Activated effector memory CD4-positive, alpha-beta T cell treated with anti-CD3 and anti-CD28 coated beads, Interleukin-2, amount 50 U/mL, for 16 hours (primary cell): ENCODE measurements around the gene RAB22A.

Experiments used
- DNase-seq: peaks from one replicate; pipeline ENCODE4 v3.0.0-alpha.2; 2020

RAB22A gene, protein sequence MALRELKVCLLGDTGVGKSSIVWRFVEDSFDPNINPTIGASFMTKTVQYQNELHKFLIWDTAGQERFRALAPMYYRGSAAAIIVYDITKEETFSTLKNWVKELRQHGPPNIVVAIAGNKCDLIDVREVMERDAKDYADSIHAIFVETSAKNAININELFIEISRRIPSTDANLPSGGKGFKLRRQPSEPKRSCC

DNA sequence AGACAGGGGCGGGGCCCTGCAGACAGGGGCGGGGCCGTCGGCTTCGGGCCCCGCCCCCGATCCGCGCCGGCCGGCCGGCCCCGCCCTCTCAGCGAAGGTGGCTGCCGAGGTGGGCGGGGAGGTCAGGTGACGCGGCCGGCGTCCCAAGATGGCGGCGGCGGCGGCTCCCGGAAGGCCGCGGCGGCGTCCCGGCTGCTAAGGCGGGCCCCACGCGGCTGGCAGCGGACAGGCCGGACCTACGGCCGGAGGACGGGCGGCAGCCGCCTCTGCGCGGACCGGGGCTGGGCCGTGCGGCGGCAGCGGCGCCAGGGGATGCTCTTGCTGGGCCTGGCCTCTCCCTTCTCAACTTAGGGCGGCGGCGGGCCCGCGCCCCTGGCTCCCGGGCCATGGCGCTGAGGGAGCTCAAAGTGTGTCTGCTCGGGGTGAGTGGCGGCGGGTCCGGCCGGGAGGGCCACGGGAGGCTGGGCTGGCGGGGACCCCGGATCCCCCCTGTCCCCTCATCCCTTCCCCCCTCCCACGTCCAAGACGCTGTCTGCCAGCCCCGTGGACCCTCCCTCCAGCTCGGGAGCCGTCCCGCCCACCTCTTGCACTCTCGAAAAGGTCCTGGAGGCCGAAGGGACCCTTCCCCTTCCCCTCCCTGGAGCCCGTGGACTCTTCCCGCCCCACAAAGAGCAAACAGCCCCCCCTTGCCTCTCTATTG lies at the start of gene RAB22A:
Gene RAB22A (plus strand): TSS at position 125 of the 700 bp plus-strand sequence. CDS start 262 bp downstream, at position 387.
- peak; percentile 95 for DNase-seq

DNA sequence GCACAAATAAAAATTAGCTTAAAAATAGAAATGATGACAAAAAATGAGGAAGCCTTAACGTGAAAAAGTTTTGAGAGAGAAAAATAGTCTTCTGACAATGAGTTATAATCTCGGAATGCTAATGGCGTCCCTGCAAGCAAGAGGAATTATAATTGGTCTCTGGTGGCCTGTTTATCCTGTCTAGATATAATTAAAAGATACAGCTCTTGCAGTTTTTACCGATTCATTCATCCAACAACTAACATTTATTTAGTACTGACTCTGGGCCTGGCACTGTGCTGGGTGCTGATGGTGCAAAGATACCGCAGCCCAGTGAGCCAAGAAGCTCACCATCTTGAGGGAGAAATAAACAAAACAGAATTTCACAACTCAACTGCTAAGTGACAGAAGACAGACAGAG lies 49.5 kb upstream of the RAB22A start:
- DNase-seq: no peak

DNA sequence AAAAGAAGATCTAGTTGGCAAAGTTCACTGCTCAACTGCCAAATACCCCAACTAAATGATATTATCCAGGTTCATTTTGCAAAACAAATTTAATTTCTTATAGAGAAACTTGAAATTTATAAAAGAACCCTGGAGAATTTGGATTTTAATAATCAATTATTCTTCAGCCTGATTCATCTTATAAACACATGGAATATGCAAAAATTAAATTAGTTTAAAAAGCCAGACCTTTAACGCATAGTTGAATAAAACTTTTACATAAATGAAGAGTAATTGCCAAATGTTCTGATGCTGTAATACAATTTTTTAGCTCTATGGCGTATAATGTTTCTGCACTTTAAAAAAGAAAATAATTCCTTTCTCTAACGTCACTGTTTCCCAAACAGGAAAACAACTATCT lies 47.9 kb upstream of the RAB22A start:
- DNase-seq: no peak

DNA sequence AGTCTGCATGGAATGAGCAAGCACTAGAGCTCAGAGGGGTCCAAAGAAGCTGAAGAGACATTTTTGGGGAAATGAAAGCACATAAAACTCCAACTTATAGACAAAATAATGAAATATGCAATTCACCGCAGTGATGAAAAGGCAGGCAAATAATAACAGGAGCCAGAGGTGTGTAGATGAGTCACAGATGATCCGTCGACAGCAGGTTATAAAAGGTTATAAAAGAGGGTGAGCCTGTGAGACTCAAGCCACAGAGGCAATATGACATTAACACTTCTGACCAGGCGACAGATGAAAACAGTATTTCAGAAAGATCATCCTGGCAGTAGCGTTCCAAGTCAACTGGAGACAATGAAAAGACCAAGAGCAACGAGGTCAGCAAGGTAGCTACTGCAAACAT lies 45.2 kb upstream of the RAB22A start:
- no peak for DNase-seq

DNA sequence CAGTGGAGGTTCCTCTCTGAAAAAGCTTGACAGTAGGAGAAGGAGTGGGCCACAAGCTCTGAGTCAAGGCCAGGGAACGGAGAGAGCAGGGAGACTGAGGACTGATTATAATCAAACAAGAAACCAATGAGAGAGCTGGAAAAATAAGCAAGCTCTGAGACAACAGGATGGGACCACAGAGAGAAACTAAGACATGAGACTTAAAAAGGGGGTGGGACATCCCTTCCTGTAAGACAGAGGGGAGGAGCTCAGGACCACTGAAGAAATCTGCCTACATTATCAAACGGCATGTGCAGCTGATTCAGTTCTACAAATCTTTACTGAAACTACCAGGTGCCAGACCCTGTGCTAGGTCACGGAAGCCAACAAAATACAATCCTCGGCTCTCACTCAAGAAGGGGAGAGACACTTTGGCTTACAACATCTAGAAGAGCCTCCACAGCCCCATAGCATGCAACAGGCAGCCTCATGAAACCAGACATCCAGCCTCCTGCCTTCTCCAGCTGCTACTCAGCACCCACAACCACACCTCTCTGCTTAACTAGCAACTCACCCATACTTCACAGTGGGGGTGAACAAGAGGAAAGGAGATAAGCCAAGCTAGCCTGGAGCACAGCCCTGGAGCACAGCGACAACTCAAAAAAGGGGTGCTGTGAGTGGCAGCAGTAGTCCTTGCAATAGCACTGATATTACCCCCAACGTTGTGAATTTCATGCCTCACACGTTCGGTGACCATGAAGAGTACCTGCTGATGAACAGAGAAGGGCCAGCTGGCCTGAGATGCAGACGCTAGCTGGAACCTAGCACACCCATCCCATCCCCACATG lies 41.9 kb upstream of the RAB22A start:
- DNase-seq: no peak

DNA sequence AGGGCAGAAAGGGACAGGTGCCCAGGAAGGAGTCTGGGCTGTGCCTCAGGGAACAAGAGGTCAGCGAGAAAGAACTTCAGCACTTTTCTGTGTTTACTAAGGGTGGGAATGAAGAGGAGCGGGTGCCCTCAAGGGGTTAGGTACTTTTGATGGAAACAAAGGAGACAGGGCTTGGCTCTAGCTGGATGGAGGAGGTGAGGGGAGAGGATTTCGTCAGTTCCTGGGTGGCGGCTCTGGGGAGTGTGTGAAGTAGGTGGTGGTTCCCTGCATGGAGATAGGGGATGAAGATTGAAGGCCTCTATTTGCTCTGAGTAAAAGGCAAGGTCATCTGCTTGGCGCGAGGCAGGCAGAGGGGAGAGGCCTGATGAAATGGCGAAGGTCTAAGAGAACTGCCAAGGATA lies 41.1 kb upstream of the RAB22A start:
- DNase-seq: no peak

DNA sequence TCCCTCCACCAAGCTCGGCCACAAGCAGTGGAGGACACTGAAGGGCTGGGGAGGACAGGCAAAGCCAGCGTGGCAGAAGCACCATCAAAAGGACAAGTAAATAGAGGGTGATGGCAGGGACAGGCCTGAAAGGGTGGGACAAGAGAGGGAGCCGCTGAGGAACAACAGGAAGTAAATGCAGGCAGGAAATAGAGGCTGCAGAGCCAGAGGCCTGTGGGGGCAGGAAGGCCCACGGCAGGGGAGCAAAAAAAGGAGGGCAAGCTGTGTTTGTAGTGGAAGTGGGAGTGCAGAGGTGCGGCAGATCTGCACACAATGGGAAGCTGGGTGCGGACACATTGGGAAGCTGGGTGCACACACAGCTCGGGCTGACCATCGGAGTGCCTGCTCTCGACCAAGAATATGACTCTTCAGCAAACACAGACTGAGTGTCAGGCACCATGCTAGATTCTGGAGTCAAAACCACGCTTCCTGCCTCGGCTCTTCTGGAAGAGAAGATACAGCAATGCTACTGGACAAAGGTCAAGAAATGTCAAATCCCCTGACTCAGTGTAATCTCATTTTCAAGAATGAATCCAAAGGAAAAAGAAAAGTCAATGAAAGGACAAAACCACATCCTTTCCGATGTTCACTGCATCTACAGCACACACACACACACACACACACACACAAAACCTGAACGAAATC lies 40.4 kb upstream of the RAB22A start:
- no peak for DNase-seq

DNA sequence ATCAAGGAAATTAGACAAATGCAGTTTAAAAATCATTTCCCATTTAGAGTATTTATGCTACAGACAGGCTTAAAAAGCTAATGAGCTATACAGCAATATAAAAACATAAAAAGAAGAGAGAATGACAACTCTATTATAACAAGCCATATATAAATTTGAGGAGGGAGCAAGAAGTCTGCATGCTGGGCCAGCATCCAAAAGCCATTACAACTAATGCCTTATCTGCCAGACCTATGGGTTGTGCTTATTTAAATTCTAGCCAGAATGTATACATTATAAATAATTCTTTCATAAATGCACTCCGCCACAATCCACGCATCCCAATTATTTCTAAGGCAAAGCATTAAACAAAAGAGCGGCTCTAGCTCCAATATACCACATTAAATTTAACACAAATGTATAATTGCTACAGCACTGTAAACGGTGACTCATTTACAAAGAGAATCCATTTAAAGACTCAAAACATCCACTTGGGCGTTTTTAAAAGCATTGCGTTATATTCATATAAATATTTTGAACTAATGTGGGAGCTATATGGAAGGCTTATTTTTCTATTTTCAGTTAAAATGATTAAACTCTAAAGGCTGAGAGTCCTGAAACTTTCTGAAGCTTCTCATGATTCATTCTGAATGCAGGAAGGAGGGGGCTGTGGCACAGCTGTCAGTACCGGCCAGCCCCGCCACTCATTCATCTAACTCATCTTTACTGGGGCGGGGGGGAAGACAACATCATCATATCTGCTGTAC lies 37.7 kb upstream of the RAB22A start:
- DNase-seq: peak; percentile 68

DNA sequence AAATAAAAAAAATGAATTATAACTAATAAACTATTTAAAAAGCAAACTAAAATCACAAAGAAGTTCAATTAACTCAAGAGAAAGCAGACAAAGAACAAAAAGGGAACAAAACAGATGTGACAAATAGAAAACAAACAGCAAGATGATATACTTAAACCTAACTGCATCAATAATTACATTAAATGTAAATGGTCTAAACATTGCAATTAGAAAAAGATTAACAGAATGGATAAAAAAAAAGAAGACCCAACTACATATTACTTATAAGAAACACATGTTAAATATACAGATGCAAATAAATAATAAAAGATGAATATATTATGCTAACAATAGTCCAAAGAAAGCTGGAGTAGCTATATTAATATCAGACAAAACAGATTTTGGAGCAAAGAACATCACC lies 35.1 kb upstream of the RAB22A start:
- DNase-seq: no peak

DNA sequence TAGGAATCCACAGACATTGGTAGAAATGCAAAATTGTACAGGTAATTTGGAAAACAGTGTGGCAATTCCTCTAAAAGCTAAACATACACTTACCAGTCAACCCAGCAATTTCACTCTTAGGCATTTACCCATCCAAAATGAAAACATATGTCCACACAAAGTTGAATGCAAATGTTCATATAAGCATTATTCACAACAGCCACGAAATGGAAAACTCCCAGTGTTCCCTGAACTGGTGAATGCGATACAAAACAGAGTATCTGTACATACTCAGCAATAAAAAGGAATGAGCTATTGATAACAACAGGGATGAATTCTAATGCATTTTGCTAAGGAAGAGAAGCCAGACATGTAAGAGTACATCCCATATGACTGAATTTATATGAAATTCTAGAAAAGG lies 32.4 kb upstream of the RAB22A start:
- no peak for DNase-seq

DNA sequence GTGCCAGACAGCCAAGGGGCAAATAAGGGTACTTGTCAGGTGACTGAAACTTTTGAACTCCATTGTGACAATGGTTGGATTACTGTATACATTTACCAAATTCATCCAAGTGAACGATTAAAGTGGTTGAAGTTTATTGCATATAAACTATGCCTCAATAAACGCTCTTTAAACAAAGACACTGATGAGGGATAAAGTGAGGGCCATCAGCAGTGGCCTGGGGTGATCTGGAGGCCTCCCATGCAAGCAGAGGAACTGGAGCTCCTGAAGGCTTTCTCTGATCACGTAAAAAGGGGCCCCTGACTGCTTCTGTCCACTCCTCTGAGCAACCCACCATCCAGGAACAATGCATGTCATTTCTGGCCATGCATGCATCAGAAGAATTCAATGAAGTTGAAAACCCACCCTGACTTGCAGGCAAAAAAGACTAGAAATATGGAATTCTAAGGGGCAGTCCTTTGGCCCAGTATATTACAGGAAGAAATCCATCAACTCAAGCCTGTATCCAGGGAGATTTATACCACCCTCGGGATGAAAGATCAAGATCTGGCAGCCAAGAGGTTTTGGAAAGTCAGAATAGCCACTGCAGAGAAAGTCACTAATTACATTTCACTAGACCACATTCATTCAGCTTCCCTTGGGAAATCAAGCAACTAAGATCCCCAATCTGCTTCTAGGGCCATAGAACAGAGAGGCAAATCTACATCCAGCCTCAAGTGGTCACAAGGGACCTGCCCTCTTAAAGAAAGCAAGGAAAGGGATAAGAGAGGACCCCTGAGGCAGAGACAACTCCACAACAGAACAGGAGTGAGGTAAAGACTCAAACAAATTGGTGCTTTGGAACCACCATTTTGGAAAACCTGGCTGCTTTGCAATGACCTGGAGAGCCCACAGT lies 31.7 kb upstream of the RAB22A start:
- DNase-seq: no peak

DNA sequence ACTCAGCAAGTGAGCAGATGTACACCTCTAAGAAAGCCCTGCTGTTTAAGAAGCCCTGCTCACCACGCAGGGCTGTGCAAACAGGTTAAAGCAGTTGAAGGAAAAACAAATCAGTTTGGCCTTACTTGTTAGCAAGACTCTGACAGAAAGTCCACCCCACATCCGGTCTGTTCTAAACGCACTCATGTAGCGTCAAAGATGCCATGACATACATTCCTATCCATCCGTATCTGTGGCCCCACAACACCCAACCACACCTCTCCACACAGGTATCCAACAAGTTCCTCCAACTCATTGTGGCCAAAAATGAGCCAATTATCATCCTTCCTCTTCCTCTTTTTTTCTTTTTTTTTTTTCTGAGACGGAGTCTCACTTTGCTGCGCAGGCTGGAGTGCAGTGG lies 22.8 kb upstream of the RAB22A start:
- no peak for DNase-seq

DNA sequence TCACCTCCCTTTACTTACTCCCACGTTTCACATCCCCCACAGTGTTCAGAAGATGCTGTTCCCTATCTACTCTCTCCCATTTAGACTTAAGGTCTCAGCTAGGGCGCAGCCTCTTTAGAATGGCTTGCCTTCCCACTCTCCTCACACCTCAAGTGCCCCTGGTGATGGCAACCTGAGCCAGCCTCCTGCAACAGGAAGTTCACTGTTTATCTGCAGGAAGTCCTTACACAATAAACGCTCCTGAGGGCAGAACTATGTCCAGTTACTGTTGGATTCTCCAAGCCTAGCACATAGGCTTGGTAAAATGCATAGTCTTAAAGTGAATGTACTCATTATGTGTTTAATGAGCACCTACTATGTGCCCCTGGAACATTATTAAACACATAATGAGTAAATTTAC lies 21.9 kb upstream of the RAB22A start:
- DNase-seq: no peak

DNA sequence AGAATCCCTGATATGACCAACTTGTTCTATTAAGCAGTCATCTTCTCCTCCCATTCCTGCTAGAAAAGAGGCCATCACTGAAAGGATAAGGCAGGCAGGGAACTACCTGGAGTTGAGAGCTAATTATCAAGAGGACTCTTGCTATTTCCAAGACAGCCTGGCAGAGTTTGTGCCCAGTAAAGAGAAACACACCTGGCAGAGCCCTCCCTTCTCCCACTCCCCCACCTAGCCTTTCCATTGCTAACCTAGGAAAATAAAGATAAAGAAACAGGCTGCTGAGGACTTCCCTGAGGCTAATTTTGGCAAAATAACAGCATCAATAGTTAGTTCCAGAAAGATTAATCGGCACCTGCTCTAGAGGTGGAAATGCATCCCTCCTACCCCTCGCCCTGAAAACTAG lies 20.4 kb upstream of the RAB22A start:
- DNase-seq: no peak

DNA sequence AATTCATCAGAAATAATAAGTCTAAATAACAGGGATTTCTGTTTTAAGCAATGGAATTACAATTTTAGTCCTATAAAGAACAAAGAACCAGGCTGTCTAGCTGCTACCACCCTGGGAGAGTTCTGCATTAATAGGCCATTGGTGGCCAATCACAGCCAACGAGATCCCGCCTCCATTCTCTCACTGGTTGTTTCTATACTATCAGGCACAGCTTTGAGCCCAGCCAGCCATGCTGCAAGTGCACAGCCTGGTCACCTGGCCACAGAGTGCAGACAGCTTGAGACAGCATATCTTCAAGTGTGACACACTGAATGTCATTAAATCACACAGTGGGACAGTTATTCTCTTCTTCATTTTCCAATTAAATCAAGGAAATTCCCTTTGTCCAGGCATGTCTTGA lies 16.1 kb upstream of the RAB22A start:
- no peak for DNase-seq

DNA sequence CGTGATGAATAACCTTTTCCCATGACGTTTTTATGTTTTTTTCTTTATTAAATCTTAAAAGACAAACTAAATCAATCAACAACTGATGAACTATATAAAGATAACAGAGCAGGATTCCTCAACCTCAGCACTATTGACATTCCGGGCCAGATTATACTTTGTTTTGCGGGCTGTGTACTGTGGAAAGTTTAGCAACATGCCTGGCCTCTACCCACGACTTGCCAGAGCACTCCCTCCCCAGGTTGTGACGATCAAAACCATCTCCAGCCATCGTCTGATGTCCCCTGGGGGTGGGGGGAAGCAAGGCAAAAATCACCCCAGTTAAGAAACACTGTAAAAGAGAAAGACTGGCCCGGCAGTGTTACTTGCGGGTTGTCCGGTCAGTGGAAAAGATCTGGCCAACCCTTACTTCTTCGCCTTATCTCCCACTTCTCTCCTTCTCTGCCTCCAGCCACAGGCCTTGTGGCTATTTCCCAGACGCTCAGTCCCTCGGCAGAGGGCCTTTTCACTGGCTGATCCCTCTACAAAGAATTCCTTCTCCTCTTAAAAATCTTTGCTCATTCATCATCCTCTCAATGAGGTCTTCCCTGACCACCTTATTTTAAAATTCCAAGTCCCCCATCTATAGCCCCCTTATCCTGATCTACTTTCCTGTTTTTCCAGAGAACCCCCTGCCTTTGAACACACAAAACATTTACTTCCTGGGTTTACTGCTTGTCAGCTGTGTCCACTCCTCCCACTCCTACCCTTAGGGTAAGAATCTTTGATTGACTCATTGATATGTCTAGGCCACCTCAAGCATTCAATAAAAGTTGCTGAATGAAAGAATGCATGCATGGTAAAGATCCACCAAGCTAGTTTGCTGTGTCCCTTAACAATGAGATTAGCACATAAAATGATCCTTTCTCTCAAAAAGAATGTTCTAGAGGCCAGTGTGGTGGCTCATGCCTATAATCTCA lies 14.7 kb upstream of the RAB22A start:
- no peak for DNase-seq

DNA sequence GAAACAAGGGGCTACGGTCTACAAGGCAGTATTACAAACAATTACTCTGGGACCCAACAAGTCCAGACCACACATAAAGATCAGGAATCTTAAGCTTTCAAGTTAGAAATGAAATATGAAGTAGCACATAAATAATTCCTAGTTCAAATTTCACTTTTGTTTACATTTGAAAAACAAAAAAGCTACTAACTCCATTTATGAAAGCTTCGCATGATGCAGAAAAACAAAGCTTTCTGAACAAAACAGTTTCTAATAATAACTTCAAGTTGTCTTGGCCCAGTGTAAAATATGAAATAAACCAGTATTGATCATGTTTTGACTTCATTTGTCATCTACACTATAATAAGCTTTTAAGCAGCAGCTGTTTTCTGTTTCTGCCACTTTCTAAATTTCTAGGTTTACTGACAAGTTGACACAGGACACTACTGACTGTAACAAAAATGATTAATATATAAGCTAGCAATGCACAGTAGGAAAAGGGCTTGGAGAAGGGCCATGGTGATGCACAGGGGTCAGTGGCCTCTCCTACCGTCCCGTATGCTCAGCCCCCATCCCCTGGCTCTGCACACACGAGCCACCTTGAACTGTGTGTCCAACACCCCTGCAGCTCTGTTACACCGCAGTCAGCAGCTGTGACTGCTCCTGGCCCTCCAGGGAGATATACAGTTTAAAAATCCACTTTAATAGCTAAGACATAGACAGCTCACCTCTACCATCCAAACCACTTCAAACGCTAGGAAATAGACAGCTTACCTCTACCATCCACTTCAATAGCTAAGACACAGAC lies 13.3 kb upstream of the RAB22A start:
- no peak for DNase-seq

DNA sequence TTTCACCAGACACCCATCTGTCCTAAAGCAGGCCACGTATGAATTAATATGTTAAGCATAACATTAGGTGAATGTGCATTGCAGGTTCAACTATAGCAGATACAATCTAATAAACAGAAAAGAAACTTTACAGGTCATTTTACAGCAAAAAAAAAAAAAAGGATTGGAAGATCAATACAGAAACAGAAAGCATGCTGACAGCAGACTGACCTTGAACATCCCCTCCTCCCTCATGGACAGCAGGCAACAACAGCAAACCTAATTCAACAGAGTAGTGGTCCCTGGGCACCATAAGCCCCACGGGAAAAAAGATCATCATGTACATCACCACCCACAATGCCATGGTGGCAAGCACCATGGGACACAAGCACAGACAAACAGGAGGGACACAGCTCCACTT lies 12.1 kb upstream of the RAB22A start:
- no peak for DNase-seq

DNA sequence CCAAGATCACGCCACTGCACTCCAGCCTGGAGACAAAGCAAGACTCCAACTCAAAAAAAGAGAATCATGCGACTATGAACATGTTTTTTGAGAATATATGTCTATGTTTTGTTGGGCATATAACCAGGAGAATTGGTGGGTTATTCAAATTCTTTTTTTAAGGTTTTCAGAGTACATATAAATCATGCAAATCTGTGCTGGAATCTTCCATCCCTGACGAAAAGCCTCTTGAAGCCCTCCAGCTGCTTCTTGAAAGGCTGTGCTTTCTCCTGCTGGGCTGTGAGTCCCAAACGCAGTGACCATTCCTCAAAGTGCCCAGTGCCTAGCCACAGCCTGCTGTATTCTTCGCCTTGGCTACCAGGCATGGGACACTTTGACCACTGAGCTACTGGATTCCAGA lies 9.2 kb upstream of the RAB22A start:
- DNase-seq: no peak

DNA sequence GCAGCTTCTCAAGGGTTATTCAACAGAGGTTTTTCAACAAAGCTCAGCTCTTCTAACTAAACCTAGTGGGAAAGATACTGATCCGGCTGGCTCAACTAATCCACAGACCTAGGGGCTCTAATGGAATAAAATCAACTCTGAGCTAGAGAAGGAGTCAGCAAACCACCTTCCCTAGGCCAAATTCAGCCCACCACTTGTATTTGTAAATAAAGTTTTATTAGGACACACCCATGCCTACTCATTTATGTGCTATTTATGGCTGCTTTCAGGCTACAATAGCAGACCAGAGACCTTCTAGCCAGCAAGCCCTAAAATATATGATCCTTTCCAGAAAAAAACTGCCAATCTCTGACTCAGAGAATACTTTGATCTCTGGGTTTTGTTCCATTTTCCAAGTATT lies 6.0 kb upstream of the RAB22A start:
- DNase-seq: no peak
